GM18870 (cell line): ENCODE results near the gene MYO7B.

ENCODE experiments used
- ATAC-seq: cut with Tn5 transposase; IDR thresholded peaks from one replicate; pipeline ENCODE4 v1.9.1; 2021; ENCODE audit warnings: moderate library complexity; ENCODE audit not compliant: unreplicated experiment

The MYO7B gene

GRCh38 chr2:127634626-127635379, 99.3 kb downstream of the MYO7B start:
- no peak for ATAC-seq

- no peak for ATAC-seq
Measured at GRCh38 chr2:127635380-127636237, 100.1 kb downstream of the MYO7B start.

GRCh38 chr2:127636248-127637235, 101.1 kb downstream of the MYO7B start:
- ATAC-seq = no peak

- ATAC-seq = no peak
Measured at GRCh38 chr2:127637236-127637630, 101.8 kb downstream of the MYO7B start.

- ATAC-seq = no peak
Measured at GRCh38 chr2:127637725-127638252, 102.3 kb downstream of the MYO7B start.

- no peak for ATAC-seq
Measured at GRCh38 chr2:127638361-127639110, 103.1 kb downstream of the MYO7B start.

GRCh38 chr2:127639111-127639474, 103.6 kb downstream of the MYO7B start:
- ATAC-seq = no peak

- no peak for ATAC-seq
Measured at GRCh38 chr2:127640082-127641072, 104.9 kb downstream of the MYO7B start.

GRCh38 chr2:127641133-127641532, 105.7 kb downstream of the MYO7B start:
- ATAC-seq = no peak

- ATAC-seq = no peak
Measured at GRCh38 chr2:127641846-127642507, 106.5 kb downstream of the MYO7B start.

- ATAC-seq = no peak
Measured at GRCh38 chr2:127642706-127643438, 107.4 kb downstream of the MYO7B start.

GRCh38 chr2:127643439-127644065, 108.1 kb downstream of the MYO7B start:
- no peak for ATAC-seq

GRCh38 chr2:127644066-127645025, 108.9 kb downstream of the MYO7B start:
- ATAC-seq = no peak

GRCh38 chr2:127645026-127645394, 109.5 kb downstream of the MYO7B start:
- ATAC-seq = no peak

GRCh38 chr2:127645395-127646291, 110.2 kb downstream of the MYO7B start, which contains the start of gene GPR17:
Gene GPR17 (plus strand): TSS chr2:127646153. CDS start chr2:127650736, 4,583 bp downstream.
- no peak for ATAC-seq
